ENCODE data around the gene ZSCAN4. TPM values are rescaled to one million over a fixed set of nuclear protein-coding genes. Genes with fewer than 3 reads are reported as not detected.

ZSCAN4 gene
- total RNA-seq, 2 donors from 2014 or later, result 0.18 TPM; not detected in 1

GRCh38 chr19:57665261-57665806, 3.4 kb upstream of the ZSCAN4 start:
- DNase-seq (ENCODE audit: low spot score in 2 of 2) (no peak), ATAC-seq (no peak)
- H3K9me3 Mint-ChIP-seq, result peaks cover 3 to 15% of the 10 kb centered on the region in 2 donors
- H3K36me3 Mint-ChIP-seq, result no peaks in the 10 kb centered on the region
- no peak overlapping the region for H3K27ac Mint-ChIP-seq

DNA sequence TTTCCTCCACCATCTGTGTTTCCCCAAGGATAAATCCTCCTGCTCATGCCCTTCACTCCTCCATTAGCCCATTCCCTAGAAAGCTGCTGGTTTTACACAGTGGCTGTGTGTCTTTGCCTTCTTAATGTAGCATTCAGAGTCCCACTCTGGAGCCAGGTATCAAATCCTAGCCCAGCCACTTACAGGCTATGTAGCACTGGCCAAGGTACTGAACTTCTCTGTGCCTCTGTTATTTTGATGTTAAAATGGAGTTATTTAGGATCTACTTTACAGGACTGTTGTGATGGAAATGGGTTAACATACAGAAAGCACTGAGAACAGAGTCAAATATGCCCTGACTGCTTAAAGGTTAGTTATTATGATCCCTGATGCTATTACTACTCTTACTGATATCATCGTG, 1.5 kb upstream of the ZSCAN4 start:
- DNase-seq (ENCODE audit: low spot score in 2 of 2) (no peak), ATAC-seq (no peak)
- no peaks in the 10 kb centered on the region for H3K36me3 Mint-ChIP-seq
- H3K9me3 Mint-ChIP-seq, result peaks cover 5 to 10% of the 10 kb centered on the region in 2 donors
- no peak overlapping the region for H3K27ac Mint-ChIP-seq

GRCh38 chr19:57671124-57671895, 2.6 kb downstream of the ZSCAN4 start:
- ATAC-seq (no peak), DNase-seq (ENCODE audit: low spot score in 2 of 2) (no peak)
- Mint-ChIP-seq H3K27ac (no peak overlapping the region), H3K9me3 (peaks cover 5 to 10% of the 10 kb centered on the region in 2 donors), H3K36me3 (peaks cover 0 to 5% of the 10 kb centered on the region in 2 donors)

- no peak for ATAC-seq
- peaks cover 5 to 10% of the 10 kb centered on the region in 2 donors for H3K9me3 Mint-ChIP-seq
- no peak for DNase-seq (ENCODE audit: low spot score in 2 of 2)
- peaks cover 0 to 15% of the 10 kb centered on the region in 2 donors for H3K36me3 Mint-ChIP-seq
- H3K27ac Mint-ChIP-seq, result no peak overlapping the region
These were observed 3.7 kb downstream of the ZSCAN4 start for GRCh38 chr19:57672466-57672865.

DNA sequence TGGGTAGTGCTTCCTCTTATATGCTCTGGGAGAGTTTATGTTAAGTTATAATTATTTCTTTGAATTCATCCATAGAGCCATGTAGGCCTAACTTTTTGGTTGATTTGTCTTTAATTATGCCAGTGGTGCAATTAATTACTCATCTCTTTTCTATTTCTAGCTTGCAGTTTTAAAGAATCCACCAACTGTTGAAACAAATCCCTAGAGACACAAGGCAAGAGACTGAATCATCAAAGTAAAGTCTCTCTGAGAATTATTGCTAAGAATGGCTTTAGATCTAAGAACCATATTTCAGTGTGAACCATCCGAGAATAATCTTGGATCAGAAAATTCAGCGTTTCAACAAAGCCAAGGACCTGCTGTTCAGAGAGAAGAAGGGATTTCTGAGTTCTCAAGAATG, 7.1 kb downstream of the ZSCAN4 start:
- DNase-seq (ENCODE audit: low spot score in 2 of 2) (no peak), ATAC-seq (no peak)
- no peak overlapping the region for H3K27ac Mint-ChIP-seq
- peaks cover 8 to 25% of the 10 kb centered on the region in 2 donors for H3K36me3 Mint-ChIP-seq
- H3K9me3 Mint-ChIP-seq, result peaks cover 8 to 11% of the 10 kb centered on the region in 2 donors

DNA sequence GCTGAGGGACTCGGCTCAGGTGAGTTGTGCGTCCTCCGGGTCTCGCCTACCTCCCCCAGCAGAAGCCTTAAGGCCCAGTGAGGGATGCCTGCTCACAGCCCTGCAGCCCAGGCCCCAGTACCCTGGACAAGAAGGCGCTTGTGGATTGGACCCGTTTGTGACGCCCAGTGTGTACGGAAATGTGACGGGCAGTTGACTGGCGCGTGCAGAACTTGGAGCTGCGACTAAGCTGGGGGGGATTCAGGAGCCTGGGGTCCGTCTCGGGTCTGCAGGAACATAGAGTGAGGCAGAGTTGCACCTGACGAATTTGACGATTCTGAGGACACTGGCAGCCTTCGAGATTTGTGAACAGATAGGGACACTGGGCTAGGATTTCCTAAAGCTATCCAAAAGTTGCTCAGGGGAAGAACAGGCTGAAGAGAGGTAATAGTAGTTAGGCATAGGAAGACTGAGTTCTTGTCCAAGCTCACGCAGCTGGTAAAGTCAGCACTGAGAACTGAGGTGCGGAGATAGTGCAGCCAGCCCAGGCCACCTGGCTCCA, 13.6 kb downstream of the ZSCAN4 start:
- DNase-seq (ENCODE audit: low spot score in 2 of 2) (no peak), ATAC-seq (no peak)
- Mint-ChIP-seq H3K27ac (peak overlapping the region; percentile 81 to 90), H3K9me3 (peaks cover 48 to 51% of the 10 kb centered on the region in 2 donors), H3K36me3 (peaks cover 67 to 70% of the 10 kb centered on the region in 2 donors)

DNA sequence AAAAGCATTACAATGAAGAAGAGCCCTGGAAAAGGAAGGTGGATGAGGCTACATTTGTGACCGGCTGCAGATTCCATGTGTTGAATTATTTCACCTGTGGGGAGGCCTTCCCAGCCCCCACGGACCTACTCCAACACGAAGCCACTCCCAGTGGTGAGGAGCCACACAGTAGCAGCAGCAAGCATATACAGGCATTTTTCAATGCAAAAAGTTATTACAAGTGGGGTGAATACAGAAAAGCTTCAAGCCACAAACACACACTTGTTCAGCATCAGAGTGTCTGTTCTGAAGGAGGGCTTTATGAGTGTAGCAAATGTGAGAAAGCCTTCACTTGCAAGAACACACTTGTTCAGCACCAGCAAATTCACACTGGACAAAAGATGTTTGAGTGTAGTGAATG, 18.0 kb downstream of the ZSCAN4 start:
- ATAC-seq (no peak), DNase-seq (ENCODE audit: low spot score in 2 of 2) (no peak)
- Mint-ChIP-seq H3K36me3 (peaks cover 84 to 98% of the 10 kb centered on the region in 2 donors), H3K27ac (no peak overlapping the region), H3K9me3 (peaks cover 66 to 70% of the 10 kb centered on the region in 2 donors)

DNA sequence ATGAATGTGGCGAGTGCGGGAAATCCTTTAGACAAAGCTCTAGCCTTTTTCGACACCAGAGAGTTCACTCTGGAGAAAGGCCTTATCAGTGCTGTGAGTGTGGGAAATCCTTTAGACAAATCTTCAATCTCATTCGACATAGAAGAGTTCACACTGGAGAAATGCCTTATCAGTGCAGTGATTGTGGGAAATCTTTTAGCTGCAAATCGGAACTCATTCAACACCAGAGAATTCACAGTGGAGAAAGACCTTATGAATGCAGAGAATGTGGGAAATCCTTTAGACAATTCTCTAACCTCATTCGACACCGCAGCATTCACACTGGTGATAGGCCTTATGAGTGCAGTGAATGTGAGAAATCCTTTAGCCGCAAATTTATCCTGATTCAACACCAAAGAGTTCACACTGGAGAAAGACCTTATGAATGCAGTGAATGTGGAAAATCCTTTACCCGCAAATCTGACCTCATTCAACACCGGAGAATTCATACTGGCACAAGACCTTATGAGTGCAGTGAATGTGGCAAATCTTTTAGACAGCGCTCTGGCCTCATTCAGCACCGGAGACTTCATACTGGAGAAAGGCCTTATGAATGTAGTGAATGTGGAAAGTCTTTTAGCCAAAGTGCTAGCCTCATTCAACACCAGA, 18.8 kb downstream of the ZSCAN4 start:
- H3K9me3 Mint-ChIP-seq, result peaks cover 63 to 66% of the 10 kb centered on the region in 2 donors
- ATAC-seq (no peak), DNase-seq (ENCODE audit: low spot score in 2 of 2) (no peak)
- peaks cover 78 to 97% of the 10 kb centered on the region in 2 donors for H3K36me3 Mint-ChIP-seq
- no peak overlapping the region for H3K27ac Mint-ChIP-seq

DNA sequence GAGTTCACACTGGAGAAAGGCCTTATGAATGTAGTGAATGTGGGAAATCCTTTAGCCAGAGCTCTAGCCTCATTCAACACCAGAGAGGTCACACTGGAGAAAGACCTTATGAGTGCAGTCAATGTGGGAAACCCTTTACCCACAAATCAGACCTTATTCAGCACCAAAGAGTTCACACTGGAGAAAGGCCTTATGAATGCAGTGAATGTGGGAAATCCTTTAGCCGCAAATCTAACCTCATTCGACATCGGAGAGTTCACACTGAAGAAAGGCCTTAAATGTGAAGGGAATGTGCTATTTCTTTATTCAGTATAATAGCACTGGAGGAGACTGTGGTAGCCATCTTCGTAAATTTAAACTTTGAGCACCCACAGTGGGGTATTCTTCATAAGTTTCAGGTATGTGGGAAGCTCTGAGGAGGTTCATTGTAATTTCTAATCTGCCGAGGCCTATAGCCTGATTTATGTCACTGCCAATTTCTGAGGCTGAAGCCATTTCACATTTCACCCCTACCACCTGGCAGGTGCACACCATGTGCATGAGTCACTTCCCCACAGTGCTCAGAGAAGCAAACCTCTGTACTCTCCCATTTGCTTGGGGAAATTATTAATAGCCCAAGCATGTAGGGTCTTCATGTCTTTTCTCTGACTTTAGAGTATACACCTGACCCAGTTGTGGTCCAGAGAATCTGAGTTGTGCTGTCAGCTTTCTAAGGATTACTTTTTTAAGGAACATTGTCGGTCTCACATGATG, 19.5 kb downstream of the ZSCAN4 start:
- Mint-ChIP-seq H3K36me3 (peaks cover 77 to 97% of the 10 kb centered on the region in 2 donors), H3K27ac (no peak overlapping the region), H3K9me3 (peaks cover 61 to 65% of the 10 kb centered on the region in 2 donors)
- no peak for ATAC-seq
- DNase-seq (ENCODE audit: low spot score in 2 of 2), result no peak

DNA sequence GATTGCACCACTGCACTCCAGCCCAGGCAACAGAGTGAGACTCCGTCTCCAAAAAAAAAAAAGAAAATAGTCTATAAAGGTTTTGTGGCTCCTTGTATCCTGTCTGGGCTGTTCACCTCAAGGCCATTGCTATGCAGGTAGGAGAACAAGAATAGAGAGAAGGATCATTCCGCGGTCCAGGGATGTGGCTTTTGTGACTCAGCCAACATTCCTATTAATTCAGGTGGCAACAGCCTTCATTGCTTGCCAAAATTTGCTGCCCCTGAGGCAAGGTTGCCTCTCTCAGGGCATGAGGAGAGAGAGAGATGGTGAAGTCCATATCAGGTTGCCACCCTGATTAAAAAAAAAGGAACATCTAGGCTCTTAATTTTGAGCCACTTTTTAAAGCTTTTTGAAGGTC, 21.0 kb downstream of the ZSCAN4 start:
- ATAC-seq (no peak), DNase-seq (ENCODE audit: low spot score in 2 of 2) (no peak)
- Mint-ChIP-seq H3K9me3 (peaks cover 55 to 60% of the 10 kb centered on the region in 2 donors), H3K27ac (no peak overlapping the region), H3K36me3 (peaks cover 76 to 95% of the 10 kb centered on the region in 2 donors)

DNA sequence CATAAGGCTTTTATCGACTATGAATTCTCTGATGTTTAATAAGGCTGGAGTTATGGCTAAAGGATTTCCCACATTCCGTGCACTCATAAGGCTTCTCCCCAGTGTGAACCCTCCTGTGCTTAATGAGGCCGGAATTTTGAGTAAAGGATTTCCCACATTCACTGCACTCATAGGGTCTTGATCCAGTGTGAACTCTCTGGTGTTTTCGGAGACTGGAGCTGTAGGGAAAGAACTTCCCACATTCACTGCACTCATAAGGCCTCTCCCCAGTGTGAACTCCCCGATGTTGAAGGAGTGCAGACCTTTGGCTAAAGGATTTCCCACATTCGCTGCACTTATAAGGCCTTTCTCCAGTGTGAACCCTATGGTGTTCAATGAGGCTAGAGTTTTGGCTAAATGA, 32.9 kb downstream of the ZSCAN4 start:
- ATAC-seq (no peak), DNase-seq (ENCODE audit: low spot score in 2 of 2) (no peak)
- H3K27ac Mint-ChIP-seq, result no peak overlapping the region
- peaks cover 56 to 64% of the 10 kb centered on the region in 2 donors for H3K9me3 Mint-ChIP-seq
- H3K36me3 Mint-ChIP-seq, result peaks cover 73 to 83% of the 10 kb centered on the region in 2 donors

- no peak overlapping the region for H3K27ac Mint-ChIP-seq
- no peak for ATAC-seq
- peaks cover 84 to 87% of the 10 kb centered on the region in 2 donors for H3K36me3 Mint-ChIP-seq
- H3K9me3 Mint-ChIP-seq, result peaks cover 52 to 56% of the 10 kb centered on the region in 2 donors
- DNase-seq (ENCODE audit: low spot score in 2 of 2), result no peak
These were observed 37.6 kb downstream of the ZSCAN4 start for GRCh38 chr19:57706346-57706745.

- Mint-ChIP-seq H3K9me3 (peaks cover 46 to 47% of the 10 kb centered on the region in 2 donors), H3K36me3 (peaks cover 79 to 86% of the 10 kb centered on the region in 2 donors), H3K27ac (peak within 1 kb of the TSS in 1 of 2 donors; percentile 95)
- no peak for DNase-seq (ENCODE audit: low spot score in 2 of 2)
- peak; percentile 73 to 79 for ATAC-seq
These were observed 40.1 kb downstream of the ZSCAN4 start, which contains the start of gene ZNF154 for GRCh38 chr19:57708641-57709361. TSS of gene ZNF154 (minus strand) at chr19:57709204. CDS start at chr19:57708971, 233 bp downstream.

DNA sequence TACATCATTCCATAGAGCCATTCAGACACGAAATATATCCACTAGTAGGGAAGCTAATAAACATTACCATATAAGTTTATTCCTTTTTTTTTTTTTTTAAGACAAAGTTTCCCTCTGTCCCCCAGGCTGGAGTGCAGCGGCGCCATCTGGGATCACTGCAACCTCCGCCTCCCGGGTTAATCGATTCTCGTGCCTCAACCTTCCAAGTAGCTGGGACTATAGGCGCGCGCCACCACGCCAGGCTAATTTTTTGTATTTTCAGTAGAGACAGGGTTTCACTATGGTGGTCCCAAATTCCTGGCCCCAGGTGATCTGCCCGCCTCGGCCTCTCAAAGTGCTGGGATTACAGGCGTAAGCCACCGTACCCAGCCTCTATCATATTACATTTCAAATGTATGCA, 40.9 kb downstream of the ZSCAN4 start:
- H3K27ac Mint-ChIP-seq, result peak overlapping the region in 1 of 2 donors; percentile 95
- DNase-seq (ENCODE audit: low spot score in 2 of 2) (no peak), ATAC-seq (no peak)
- H3K9me3 Mint-ChIP-seq, result peaks cover 41 to 44% of the 10 kb centered on the region in 2 donors
- H3K36me3 Mint-ChIP-seq, result peaks cover 79 to 86% of the 10 kb centered on the region in 2 donors

DNA sequence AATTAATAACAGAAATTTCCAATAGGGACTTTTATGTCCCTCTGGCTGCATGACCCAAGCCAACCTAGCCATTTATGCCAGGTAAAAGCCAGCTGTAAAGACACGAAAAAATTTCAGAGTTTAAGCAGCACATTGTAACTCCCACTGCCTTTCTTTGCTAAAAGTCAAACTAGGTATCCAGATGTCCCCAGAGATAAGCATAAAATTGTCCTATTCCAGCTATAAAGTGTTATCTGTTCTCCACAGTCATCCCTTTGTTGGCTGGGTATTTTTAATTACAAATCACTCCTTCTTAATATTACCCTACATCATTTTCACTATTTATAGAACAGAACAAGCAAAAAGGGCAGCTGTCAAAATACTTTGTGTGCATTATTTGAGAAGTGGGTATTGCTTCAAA, 43.5 kb downstream of the ZSCAN4 start:
- H3K9me3 Mint-ChIP-seq, result peaks cover 36 to 45% of the 10 kb centered on the region in 2 donors
- DNase-seq (ENCODE audit: low spot score in 2 of 2) (no peak), ATAC-seq (no peak)
- H3K36me3 Mint-ChIP-seq, result peaks cover 74 to 88% of the 10 kb centered on the region in 2 donors
- H3K27ac Mint-ChIP-seq, result no peak overlapping the region

- H3K27ac Mint-ChIP-seq, result no peak overlapping the region
- peaks cover 57 to 61% of the 10 kb centered on the region in 2 donors for H3K9me3 Mint-ChIP-seq
- ATAC-seq (no peak), DNase-seq (ENCODE audit: low spot score in 2 of 2) (no peak)
- H3K36me3 Mint-ChIP-seq, result peaks cover 79 to 91% of the 10 kb centered on the region in 2 donors
These were observed 50.7 kb downstream of the ZSCAN4 start for GRCh38 chr19:57719424-57719823.

Measured in activated naive CD4-positive, alpha-beta T cell treated with anti-CD3 and anti-CD28 coated beads, Interleukin-2, amount 50 U/mL, for 72 hours (primary cell).